Renal pelvis (tissue), 4 donors: Measurements from ENCODE around the gene KLF6. TPM values are rescaled to one million over a fixed set of nuclear protein-coding genes. Genes with fewer than 3 reads are reported as not detected.

Experiments
- DNase-seq: peaks from one replicate; pipeline ENCODE4 v3.0.0-alpha.2; 2013
- polyA plus RNA-seq, 3 donors: library from polyadenylated mRNA; unstranded; fragments of 120-200 nt; gene quantifications; one replicate each; pipeline ENCODE4 v1.2.1, GENCODE V29; 2013; ENCODE audit not compliant: insufficient read length in 3 of 3

The KLF6 gene
- polyA plus RNA-seq, 3 donors, result 46.5 to 50.1 (median 47.2) TPM

- DNase-seq, result no peak
Measured at GRCh38 chr10:3758491-3758970, 26.5 kb downstream of the KLF6 start.

- DNase-seq, result no peak
Measured at GRCh38 chr10:3757638-3758490, 27.1 kb downstream of the KLF6 start.

- DNase-seq, result no peak
Measured at GRCh38 chr10:3757250-3757637, 27.8 kb downstream of the KLF6 start.

- DNase-seq, result no peak
Measured at GRCh38 chr10:3756360-3756740, 28.7 kb downstream of the KLF6 start.

- DNase-seq, result no peak
Measured at GRCh38 chr10:3755440-3756359, 29.3 kb downstream of the KLF6 start.

GRCh38 chr10:3754727-3755439, 30.1 kb downstream of the KLF6 start:
- DNase-seq, result no peak

- no peak for DNase-seq
Measured at GRCh38 chr10:3750854-3751253, 34.2 kb downstream of the KLF6 start.

- no peak for DNase-seq
Measured at GRCh38 chr10:3750006-3750816, 34.8 kb downstream of the KLF6 start.

- peak; percentile 54 for DNase-seq
Measured at GRCh38 chr10:3749600-3749999, 35.4 kb downstream of the KLF6 start.

GRCh38 chr10:3749011-3749410, 36.0 kb downstream of the KLF6 start:
- DNase-seq, result no peak

GRCh38 chr10:3748484-3748883, 36.5 kb downstream of the KLF6 start:
- no peak for DNase-seq

- no peak for DNase-seq
Measured at GRCh38 chr10:3747984-3748383, 37.0 kb downstream of the KLF6 start.

- DNase-seq, result no peak
Measured at GRCh38 chr10:3747248-3747960, 37.6 kb downstream of the KLF6 start.

- DNase-seq, result no peak
Measured at GRCh38 chr10:3746634-3747033, 38.4 kb downstream of the KLF6 start.

GRCh38 chr10:3745521-3745920, 39.5 kb downstream of the KLF6 start:
- no peak for DNase-seq

GRCh38 chr10:3741688-3742461, 43.1 kb downstream of the KLF6 start:
- DNase-seq, result no peak

- no peak for DNase-seq
Measured at GRCh38 chr10:3740157-3740871, 44.7 kb downstream of the KLF6 start.

GRCh38 chr10:3738855-3739350, 46.1 kb downstream of the KLF6 start:
- DNase-seq, result no peak

GRCh38 chr10:3737864-3738263, 47.1 kb downstream of the KLF6 start:
- no peak for DNase-seq
